ENCODE measurements around the gene RNF4.
A peak's percentile ranks its signal among the peaks of the same experiment; 100 is the strongest.

Gene RNF4

GRCh38 chr4:2469192-2469984 is 482 bp downstream of the RNF4 start:
- TF ChIP-seq ELF4 (IDR thresholded peaks at IDR 0.05), result 0 out of 2 replicates have a peak, but pooled peaks have one; percentile 0
- TF ChIP-seq CTBP1 (IDR thresholded peaks at IDR 0.05; ENCODE audit: borderline replicate concordance), result no peak
- DNase-seq (ENCODE audit: extremely low spot score), result peak; percentile 60
- POLR2A ChIA-PET, result interaction anchor here (0.6 to 2.2 kb wide), 27 partner anchors 9 to 613 kb away, joined by 3 to 21 read pairs (median 4); partner anchors contain the start of genes CFAP99, FAM193A, GRK4 and HAUS3
- CTCF ChIA-PET, result interaction anchor here (0.6 to 2.1 kb wide), 3 partner anchors 27 to 44 kb away, joined by 3 to 8 read pairs (median 3); no protein-coding TSS in a partner anchor

- no peak for DNase-seq (ENCODE audit: extremely low spot score)
- CTCF ChIA-PET, result no interaction called here
- TF ChIP-seq SP1 (IDR thresholded peaks at IDR 0.05) (no peak), ZNF384 (IDR thresholded peaks at IDR 0.05) (no peak), FOXK2 (IDR thresholded peaks at IDR 0.05) (no peak), PKNOX1 (IDR thresholded peaks at IDR 0.05) (no peak), L3MBTL2 (conservative IDR thresholded peaks at IDR 0.05) (no peak)
- POLR2A ChIA-PET, result no interaction called here
Observed at GRCh38 chr4:2470791-2471190, 1.9 kb downstream of the RNF4 start.

- ChIA-PET CTCF (interaction anchor here (0.6 kb wide), 1 partner anchor 16 kb away, joined by 5 read pairs; no protein-coding TSS in a partner anchor), POLR2A (no interaction called here)
- no peak for DNase-seq (ENCODE audit: extremely low spot score)
- no peak for TF ChIP-seq L3MBTL2 (conservative IDR thresholded peaks at IDR 0.05)
- TF ChIP-seq LEF1 (IDR thresholded peaks at IDR 0.05; ENCODE audit: borderline replicate concordance), result no peak
- TF ChIP-seq TARDBP (IDR thresholded peaks at IDR 0.05), result no peak
- no peak for TF ChIP-seq FOXA1 (IDR thresholded peaks at IDR 0.05)
- no peak for TF ChIP-seq BHLHE40 (IDR thresholded peaks at IDR 0.05; ENCODE audit: borderline replicate concordance)
- no peak for TF ChIP-seq SUZ12 (IDR thresholded peaks at IDR 0.05)
- no peak for TF ChIP-seq FOXK2 (IDR thresholded peaks at IDR 0.05)
Observed at GRCh38 chr4:2472187-2472586, 3.3 kb downstream of the RNF4 start.

GRCh38 chr4:2478229-2478628 is 9.3 kb downstream of the RNF4 start:
- no peak for DNase-seq (ENCODE audit: extremely low spot score)
- no peak for TF ChIP-seq FOXK2 (IDR thresholded peaks at IDR 0.05)
- no peak for TF ChIP-seq TARDBP (IDR thresholded peaks at IDR 0.05)
- no peak for TF ChIP-seq FOXA1 (IDR thresholded peaks at IDR 0.05)
- no peak for TF ChIP-seq SUZ12 (IDR thresholded peaks at IDR 0.05)
- POLR2A ChIA-PET, result interaction anchor here (2.1 kb wide), 1 partner anchor 10 kb away, joined by 12 read pairs; the partner anchor contains the start of gene RNF4
- CTCF ChIA-PET, result interaction anchor here (0.6 kb wide), 1 partner anchor 926 kb away, joined by 3 read pairs; no protein-coding TSS in a partner anchor

GRCh38 chr4:2480649-2481048 is 11.7 kb downstream of the RNF4 start:
- TF ChIP-seq BHLHE40 (IDR thresholded peaks at IDR 0.05; ENCODE audit: borderline replicate concordance), result no peak
- TF ChIP-seq NFRKB (IDR thresholded peaks at IDR 0.05), result no peak
- CTCF ChIA-PET, result no interaction called here
- POLR2A ChIA-PET, result no interaction called here
- DNase-seq (ENCODE audit: extremely low spot score), result no peak

- no peak for TF ChIP-seq NFRKB (IDR thresholded peaks at IDR 0.05)
- TF ChIP-seq FOXA1 (IDR thresholded peaks at IDR 0.05), result no peak
- no peak for TF ChIP-seq FOXM1 (IDR thresholded peaks at IDR 0.05; ENCODE audit: borderline replicate concordance)
- TF ChIP-seq L3MBTL2 (conservative IDR thresholded peaks at IDR 0.05), result no peak
- no peak for TF ChIP-seq BHLHE40 (IDR thresholded peaks at IDR 0.05; ENCODE audit: borderline replicate concordance)
- TF ChIP-seq LEF1 (IDR thresholded peaks at IDR 0.05; ENCODE audit: borderline replicate concordance), result no peak
- no peak for TF ChIP-seq SP1 (IDR thresholded peaks at IDR 0.05)
- no peak for TF ChIP-seq ARNT (IDR thresholded peaks at IDR 0.05)
- TF ChIP-seq CTBP1 (IDR thresholded peaks at IDR 0.05; ENCODE audit: borderline replicate concordance), result no peak
- TF ChIP-seq SUZ12 (IDR thresholded peaks at IDR 0.05), result no peak
- no peak for TF ChIP-seq FOXK2 (IDR thresholded peaks at IDR 0.05)
- TF ChIP-seq PKNOX1 (IDR thresholded peaks at IDR 0.05), result no peak
- POLR2A ChIA-PET, result no interaction called here
- CTCF ChIA-PET, result no interaction called here
- no peak for DNase-seq (ENCODE audit: extremely low spot score)
Observed at GRCh38 chr4:2482192-2482591, 13.3 kb downstream of the RNF4 start.

GRCh38 chr4:2482693-2483092 is 13.8 kb downstream of the RNF4 start:
- TF ChIP-seq FOXA1 (IDR thresholded peaks at IDR 0.05), result no peak
- TF ChIP-seq ZNF384 (IDR thresholded peaks at IDR 0.05), result no peak
- no peak for TF ChIP-seq L3MBTL2 (conservative IDR thresholded peaks at IDR 0.05)
- TF ChIP-seq HDGF (IDR thresholded peaks at IDR 0.05; ENCODE audit: borderline replicate concordance), result no peak
- TF ChIP-seq ARNT (IDR thresholded peaks at IDR 0.05), result no peak
- no peak for TF ChIP-seq ELF4 (IDR thresholded peaks at IDR 0.05)
- no peak for TF ChIP-seq SUZ12 (IDR thresholded peaks at IDR 0.05)
- no peak for TF ChIP-seq TARDBP (IDR thresholded peaks at IDR 0.05)
- TF ChIP-seq SP1 (IDR thresholded peaks at IDR 0.05), result no peak
- TF ChIP-seq FOXM1 (IDR thresholded peaks at IDR 0.05; ENCODE audit: borderline replicate concordance), result no peak
- TF ChIP-seq PKNOX1 (IDR thresholded peaks at IDR 0.05), result no peak
- TF ChIP-seq FOXK2 (IDR thresholded peaks at IDR 0.05), result no peak
- TF ChIP-seq LEF1 (IDR thresholded peaks at IDR 0.05; ENCODE audit: borderline replicate concordance), result no peak
- no peak for TF ChIP-seq CTBP1 (IDR thresholded peaks at IDR 0.05; ENCODE audit: borderline replicate concordance)
- TF ChIP-seq NFRKB (IDR thresholded peaks at IDR 0.05), result no peak
- no peak for TF ChIP-seq BHLHE40 (IDR thresholded peaks at IDR 0.05; ENCODE audit: borderline replicate concordance)
- ChIA-PET CTCF (no interaction called here), POLR2A (interaction anchor here (0.8 to 1.2 kb wide), 2 partner anchors 10 to 14 kb away, joined by 3 to 4 read pairs; partner anchors contain the start of gene RNF4)
- DNase-seq (ENCODE audit: extremely low spot score), result no peak
